HL-60 (cell line): Measurements from ENCODE around the gene PLXNA2.

Experiments
- DNase-seq, 2 experiments: peaks; one replicate each; pipeline ENCODE4 v3.0.0-alpha.2; 2010 to 2020; ENCODE audit warnings: low read depth in 1 of 2, low spot score in 1 of 2
- H3K27ac ChIP-seq: fragments of 250-450 bp; sonication (Bioruptor Pico); replicated peaks from 2 replicates; pipeline ENCODE4 v1.5.1; 2020; ENCODE audit warnings: mild to moderate bottlenecking, moderate library complexity
- H3K27me3 ChIP-seq: fragments of 250-450 bp; sonication (Bioruptor Pico); 2 replicates; pipeline ENCODE4 v1.5.1; 2021; ENCODE audit warnings: mild to moderate bottlenecking, moderate library complexity; ENCODE audit not compliant: insufficient read depth, poor library complexity, severe bottlenecking
- H3K4me3 ChIP-seq: replicated peaks from 2 replicates; pipeline ENCODE4 v1.5.1; 2011; ENCODE audit warnings: mild to moderate bottlenecking, control low read depth, low read length; ENCODE audit not compliant: insufficient read depth
- GABPA ChIP-seq: IDR thresholded peaks from 2 replicates; pipeline ENCODE4 v1.6.1; 2012; ENCODE audit warnings: low read depth
- POLR2AphosphoS5 ChIP-seq: IDR thresholded peaks from 2 replicates; pipeline ENCODE4 v1.6.1; 2012; ENCODE audit warnings: low read depth
- SPI1 ChIP-seq: IDR thresholded peaks from 2 replicates; pipeline ENCODE4 v1.6.1; 2012; ENCODE audit warnings: low read depth, mild to moderate bottlenecking, borderline replicate concordance
- TF ChIP-seq, protein P1 (sequence below): IDR thresholded peaks from 2 replicates; pipeline ENCODE4 v1.6.1; 2012; ENCODE audit warnings: low read depth; ENCODE audit not compliant: insufficient replicate concordance
- TF ChIP-seq, protein P2 (sequence below): IDR thresholded peaks from one replicate; pipeline ENCODE4 v1.5.1; 2011; ENCODE audit warnings: low read length, control low read depth, inconsistent platforms; ENCODE audit not compliant: insufficient read depth

The PLXNA2 gene

DNA sequence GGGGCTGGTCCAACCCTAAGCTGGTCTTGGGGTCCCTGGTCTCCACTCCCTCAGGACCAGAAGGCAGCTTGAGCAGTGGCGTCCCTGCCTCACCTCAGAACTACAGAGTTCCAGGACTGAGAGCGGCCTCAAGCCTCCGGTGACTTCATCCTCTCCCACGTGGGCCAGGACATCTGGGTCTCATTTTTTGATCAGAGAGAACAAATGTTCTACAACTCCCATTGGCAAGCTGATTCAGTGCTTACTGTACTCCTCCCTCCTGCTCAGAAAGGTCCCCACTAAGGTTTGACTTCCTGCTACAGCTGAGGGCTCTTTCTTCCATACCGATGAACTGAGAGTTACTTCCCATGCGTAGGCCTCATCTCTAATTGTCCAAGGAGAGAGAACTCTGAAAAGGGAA is 78.5 kb downstream of the PLXNA2 start:
- H3K27me3 ChIP-seq: peaks cover 13% of the 10 kb centered on the region
- TF ChIP-seq, protein P1, sequence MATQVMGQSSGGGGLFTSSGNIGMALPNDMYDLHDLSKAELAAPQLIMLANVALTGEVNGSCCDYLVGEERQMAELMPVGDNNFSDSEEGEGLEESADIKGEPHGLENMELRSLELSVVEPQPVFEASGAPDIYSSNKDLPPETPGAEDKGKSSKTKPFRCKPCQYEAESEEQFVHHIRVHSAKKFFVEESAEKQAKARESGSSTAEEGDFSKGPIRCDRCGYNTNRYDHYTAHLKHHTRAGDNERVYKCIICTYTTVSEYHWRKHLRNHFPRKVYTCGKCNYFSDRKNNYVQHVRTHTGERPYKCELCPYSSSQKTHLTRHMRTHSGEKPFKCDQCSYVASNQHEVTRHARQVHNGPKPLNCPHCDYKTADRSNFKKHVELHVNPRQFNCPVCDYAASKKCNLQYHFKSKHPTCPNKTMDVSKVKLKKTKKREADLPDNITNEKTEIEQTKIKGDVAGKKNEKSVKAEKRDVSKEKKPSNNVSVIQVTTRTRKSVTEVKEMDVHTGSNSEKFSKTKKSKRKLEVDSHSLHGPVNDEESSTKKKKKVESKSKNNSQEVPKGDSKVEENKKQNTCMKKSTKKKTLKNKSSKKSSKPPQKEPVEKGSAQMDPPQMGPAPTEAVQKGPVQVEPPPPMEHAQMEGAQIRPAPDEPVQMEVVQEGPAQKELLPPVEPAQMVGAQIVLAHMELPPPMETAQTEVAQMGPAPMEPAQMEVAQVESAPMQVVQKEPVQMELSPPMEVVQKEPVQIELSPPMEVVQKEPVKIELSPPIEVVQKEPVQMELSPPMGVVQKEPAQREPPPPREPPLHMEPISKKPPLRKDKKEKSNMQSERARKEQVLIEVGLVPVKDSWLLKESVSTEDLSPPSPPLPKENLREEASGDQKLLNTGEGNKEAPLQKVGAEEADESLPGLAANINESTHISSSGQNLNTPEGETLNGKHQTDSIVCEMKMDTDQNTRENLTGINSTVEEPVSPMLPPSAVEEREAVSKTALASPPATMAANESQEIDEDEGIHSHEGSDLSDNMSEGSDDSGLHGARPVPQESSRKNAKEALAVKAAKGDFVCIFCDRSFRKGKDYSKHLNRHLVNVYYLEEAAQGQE: no peak
- TF ChIP-seq SPI1 (no peak), POLR2AphosphoS5 (no peak), GABPA (no peak)
- TF ChIP-seq, protein P2, sequence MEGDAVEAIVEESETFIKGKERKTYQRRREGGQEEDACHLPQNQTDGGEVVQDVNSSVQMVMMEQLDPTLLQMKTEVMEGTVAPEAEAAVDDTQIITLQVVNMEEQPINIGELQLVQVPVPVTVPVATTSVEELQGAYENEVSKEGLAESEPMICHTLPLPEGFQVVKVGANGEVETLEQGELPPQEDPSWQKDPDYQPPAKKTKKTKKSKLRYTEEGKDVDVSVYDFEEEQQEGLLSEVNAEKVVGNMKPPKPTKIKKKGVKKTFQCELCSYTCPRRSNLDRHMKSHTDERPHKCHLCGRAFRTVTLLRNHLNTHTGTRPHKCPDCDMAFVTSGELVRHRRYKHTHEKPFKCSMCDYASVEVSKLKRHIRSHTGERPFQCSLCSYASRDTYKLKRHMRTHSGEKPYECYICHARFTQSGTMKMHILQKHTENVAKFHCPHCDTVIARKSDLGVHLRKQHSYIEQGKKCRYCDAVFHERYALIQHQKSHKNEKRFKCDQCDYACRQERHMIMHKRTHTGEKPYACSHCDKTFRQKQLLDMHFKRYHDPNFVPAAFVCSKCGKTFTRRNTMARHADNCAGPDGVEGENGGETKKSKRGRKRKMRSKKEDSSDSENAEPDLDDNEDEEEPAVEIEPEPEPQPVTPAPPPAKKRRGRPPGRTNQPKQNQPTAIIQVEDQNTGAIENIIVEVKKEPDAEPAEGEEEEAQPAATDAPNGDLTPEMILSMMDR: no peak
- no peak overlapping the region for H3K27ac ChIP-seq
- no peak overlapping the region for H3K4me3 ChIP-seq
- no peak for DNase-seq

DNA sequence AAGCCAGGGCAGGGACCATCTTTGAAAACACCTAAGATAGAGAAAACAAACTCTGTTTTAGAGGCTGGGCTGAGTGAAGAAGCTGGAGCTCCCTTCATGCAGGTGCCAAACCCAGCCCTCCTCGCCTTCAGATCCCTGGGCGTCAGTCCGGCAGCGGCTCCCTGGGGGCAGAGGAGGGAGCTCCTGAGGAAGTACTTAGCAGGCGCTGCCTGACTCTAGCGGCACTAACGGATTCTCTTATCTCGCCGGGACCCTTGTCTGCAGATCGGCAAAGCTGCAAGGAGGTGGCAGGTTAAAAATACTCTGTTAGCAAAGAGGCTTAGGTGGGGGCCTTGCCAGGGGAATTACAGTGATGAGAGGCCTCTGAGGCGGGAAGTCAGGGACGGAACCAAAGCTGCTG is 79.6 kb downstream of the PLXNA2 start:
- no peak for TF ChIP-seq GABPA
- TF ChIP-seq POLR2AphosphoS5: no peak
- TF ChIP-seq SPI1: no peak
- TF ChIP-seq, protein P1: no peak
- TF ChIP-seq, protein P2: no peak
- DNase-seq: no peak
- no peak overlapping the region for H3K4me3 ChIP-seq
- H3K27ac ChIP-seq: no peak overlapping the region
- H3K27me3 ChIP-seq: peaks cover 14% of the 10 kb centered on the region

DNA sequence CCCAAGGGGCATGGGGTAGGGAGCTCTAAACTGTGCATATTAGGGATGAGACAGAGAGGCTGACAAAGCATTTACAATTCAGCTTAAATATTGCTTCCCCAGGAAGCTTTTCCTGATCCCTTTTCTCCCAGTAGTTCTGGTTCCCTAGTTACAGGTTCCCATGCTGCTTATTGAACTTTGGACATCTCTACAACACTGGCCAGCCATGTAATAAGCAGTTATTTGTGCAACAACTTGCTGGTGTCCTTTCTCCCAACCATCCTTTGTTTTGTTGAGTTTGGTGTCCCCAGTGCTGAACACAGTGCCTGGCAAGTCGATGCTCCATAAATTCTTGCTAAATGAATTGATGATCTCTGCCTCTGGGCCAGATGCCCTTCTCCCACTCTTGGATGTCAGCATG is 80.6 kb downstream of the PLXNA2 start:
- no peak overlapping the region for H3K27ac ChIP-seq
- TF ChIP-seq, protein P2: no peak
- no peak for TF ChIP-seq GABPA
- TF ChIP-seq, protein P1: no peak
- no peak for TF ChIP-seq SPI1
- no peak for TF ChIP-seq POLR2AphosphoS5

More for the DNA sequence above, 80.6 kb downstream of the PLXNA2 start:
- DNase-seq: no peak
- Histone ChIP-seq H3K27me3 (peaks cover 16% of the 10 kb centered on the region), H3K4me3 (no peak overlapping the region)
